Activated naive CD4-positive, alpha-beta T cell treated with anti-CD3 and anti-CD28 coated beads for 36 hours (primary cell): Measurements from ENCODE around the gene PIK3R6. TPM values are rescaled to one million over a fixed set of nuclear protein-coding genes. Genes with fewer than 3 reads are reported as not detected.

Source experiments
- CTCF ChIA-PET: fragments of 350-600 bp; sonication (Branson Sonifier 250); formaldehyde crosslinking; loops from one replicate; lab custom pipeline; 2021; ENCODE audit warnings: antibody characterized with exemption; lab: Charles Lee
- DNase-seq: peaks from one replicate; pipeline ENCODE4 v3.0.0-alpha.2; 2020
- H3K27ac Mint-ChIP-seq: one replicate; pipeline ENCODE4 v1.8.0; 2021; ENCODE audit warnings: mild to moderate bottlenecking, mixed read lengths
- H3K27me3 Mint-ChIP-seq: one replicate; pipeline ENCODE4 v1.8.0; 2021; ENCODE audit warnings: low read depth, mixed read lengths
- H3K36me3 Mint-ChIP-seq: one replicate; pipeline ENCODE4 v1.8.0; 2021; ENCODE audit warnings: low read depth, mixed read lengths
- H3K4me1 Mint-ChIP-seq: one replicate; pipeline ENCODE4 v1.8.0; 2021; ENCODE audit warnings: low read depth, mixed read lengths
- H3K4me3 Mint-ChIP-seq: one replicate; pipeline ENCODE4 v1.8.0; 2021; ENCODE audit warnings: mild to moderate bottlenecking, moderate library complexity, mixed read lengths
- H3K9me3 Mint-ChIP-seq: one replicate; pipeline ENCODE4 v1.8.0; 2021; ENCODE audit warnings: mixed read lengths
- intact Hi-C: fragments of 100-400 bp; cut with micrococcal nuclease; formaldehyde crosslinking; loops from one replicate; pipeline ENCODE4 v1.15.1; 2023
- total RNA-seq, 2 experiments: library from RNA; stranded (reverse); gene quantifications; one replicate each; pipeline ENCODE4 v1.2.3, GENCODE V29; 2021

The PIK3R6 gene
- total RNA-seq, 2 experiments from 2014 or later = 0.12 to 0.22 TPM

DNA sequence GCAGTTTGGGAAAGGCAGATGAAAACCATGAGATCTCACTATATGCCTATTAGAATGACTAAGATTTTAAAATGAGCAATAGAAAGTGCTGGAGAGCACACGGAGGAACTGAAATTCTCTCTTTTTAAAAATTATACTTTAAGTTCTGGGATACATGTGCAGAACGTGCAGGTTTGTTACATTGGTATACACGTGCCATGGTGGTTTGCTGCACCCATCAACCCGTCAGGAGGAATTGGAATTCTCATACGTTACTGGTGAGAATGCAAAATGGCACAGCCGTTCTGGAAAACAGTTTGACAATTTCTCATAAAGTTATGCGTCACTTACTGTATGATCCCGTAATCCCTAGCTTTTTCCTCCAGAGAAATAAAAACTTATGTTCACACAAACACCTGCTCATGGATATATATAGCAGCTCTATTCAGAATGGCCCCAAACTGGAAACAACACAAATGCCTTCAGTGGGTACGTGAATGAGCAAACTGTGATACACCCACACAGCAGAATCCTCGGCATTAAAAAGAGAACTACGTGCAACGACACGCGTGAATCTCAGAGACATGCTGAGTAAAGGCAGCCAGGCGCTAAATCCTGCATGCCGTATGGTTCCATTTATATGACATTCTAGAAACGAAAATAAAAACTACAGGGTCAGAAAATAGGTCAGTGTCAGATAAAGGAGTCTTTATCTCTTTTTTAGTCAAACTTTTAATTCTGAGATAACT, 11.8 kb downstream of the PIK3R6 start:
- H3K36me3 Mint-ChIP-seq = no peaks in the 10 kb centered on the region
- no peaks in the 10 kb centered on the region for H3K9me3 Mint-ChIP-seq
- no peaks in the 10 kb centered on the region for H3K27me3 Mint-ChIP-seq
- no peak overlapping the region for H3K4me3 Mint-ChIP-seq
- CTCF ChIA-PET = no interaction called here
- no peak for DNase-seq
- H3K4me1 Mint-ChIP-seq = peaks cover 20% of the 10 kb centered on the region
- H3K27ac Mint-ChIP-seq = no peak overlapping the region
- intact Hi-C loops = loop anchor here (5.0 kb wide), 2 partner anchors 42 to 92 kb away; no protein-coding TSS in a partner anchor

DNA sequence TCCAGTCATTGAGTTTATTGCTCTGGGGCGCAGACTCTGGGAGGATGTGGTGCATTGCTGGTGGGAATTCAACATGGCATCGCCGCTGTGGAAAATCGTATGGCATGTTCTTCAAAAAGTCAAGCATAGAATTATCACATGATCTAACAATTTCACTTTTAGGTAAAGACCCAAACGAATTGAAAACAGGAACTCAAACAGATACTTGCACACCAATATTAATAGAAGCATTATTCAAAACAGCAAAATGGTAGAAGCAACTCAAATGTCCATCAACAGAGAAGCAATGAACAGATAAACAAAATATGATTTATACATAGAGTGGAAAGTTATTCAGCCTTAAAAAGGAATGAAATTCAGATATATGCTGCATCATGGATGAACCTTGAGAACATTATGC, 15.9 kb downstream of the PIK3R6 start:
- intact Hi-C loops = no loop called here
- Mint-ChIP-seq H3K36me3 (no peaks in the 10 kb centered on the region), H3K4me3 (no peak overlapping the region), H3K9me3 (no peaks in the 10 kb centered on the region), H3K27me3 (no peaks in the 10 kb centered on the region), H3K4me1 (no peaks in the 10 kb centered on the region), H3K27ac (no peak overlapping the region)
- DNase-seq = no peak
- CTCF ChIA-PET = no interaction called here

DNA sequence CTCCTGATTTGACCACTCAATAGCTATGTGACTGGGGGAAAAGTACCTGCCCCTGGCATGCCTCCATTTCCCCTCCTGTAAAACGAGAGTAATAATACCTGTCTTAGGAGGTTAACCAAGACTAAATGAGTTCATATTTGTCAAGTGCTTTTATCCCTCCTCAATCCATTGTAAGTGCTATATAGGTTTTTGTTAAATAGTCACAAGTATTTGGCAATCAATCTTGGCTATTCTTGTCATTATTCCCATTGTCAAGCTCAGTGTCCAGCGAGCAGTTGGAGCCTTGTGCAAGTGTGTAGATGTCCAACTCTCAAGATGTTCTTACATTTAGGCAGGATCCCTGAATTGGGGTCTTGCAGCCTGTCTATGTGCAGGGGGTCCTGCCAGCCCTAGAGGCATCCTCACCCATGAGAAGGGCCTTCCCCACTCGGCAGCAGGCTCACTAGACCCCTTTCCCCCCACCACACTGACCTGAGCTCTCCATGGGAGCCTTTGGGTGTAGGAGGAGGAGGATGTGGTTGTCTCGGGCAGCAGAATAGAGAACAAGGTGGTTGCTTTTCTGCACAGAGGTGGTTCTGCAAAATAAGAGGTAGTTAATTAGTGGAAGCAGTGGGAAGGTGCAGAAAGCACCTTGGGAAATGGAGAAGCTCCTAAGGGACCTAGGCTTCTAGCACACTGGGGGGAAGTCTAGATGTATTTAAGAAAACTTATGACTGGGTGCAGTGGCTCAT, 18.0 kb downstream of the PIK3R6 start:
- intact Hi-C loops = no loop called here
- Mint-ChIP-seq H3K36me3 (no peaks in the 10 kb centered on the region), H3K27ac (no peak overlapping the region), H3K9me3 (no peaks in the 10 kb centered on the region), H3K4me3 (no peak overlapping the region), H3K4me1 (no peaks in the 10 kb centered on the region), H3K27me3 (no peaks in the 10 kb centered on the region)
- DNase-seq = no peak
- CTCF ChIA-PET = interaction anchor here (0.6 kb wide), 3 partner anchors 8 to 530 kb away, joined by 3 read pairs; no protein-coding TSS in a partner anchor

DNA sequence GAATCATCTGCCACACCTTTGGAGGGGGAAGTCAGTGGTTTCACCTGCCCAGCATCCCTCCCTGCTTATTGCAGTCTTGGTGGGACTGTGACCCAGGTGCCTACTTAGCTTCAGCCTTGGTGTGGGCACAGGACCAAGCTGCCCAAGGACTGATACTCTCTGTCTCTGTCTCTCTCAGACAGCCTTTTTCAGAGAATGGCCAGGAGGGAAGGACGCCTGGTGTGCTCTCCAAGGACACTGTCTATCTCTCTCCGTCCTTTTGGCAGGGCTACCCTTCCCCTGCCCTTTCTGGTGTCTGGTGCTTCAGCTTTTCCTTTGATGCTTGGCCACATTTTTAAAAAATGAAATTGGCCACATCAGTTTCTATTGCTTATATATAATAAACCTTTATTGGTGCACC, 19.6 kb downstream of the PIK3R6 start:
- Mint-ChIP-seq H3K27ac (no peak overlapping the region), H3K4me1 (no peaks in the 10 kb centered on the region), H3K9me3 (no peaks in the 10 kb centered on the region), H3K4me3 (no peak overlapping the region), H3K27me3 (no peaks in the 10 kb centered on the region), H3K36me3 (no peaks in the 10 kb centered on the region)
- CTCF ChIA-PET = interaction anchor here (0.7 kb wide), 1 partner anchor 311 kb away, joined by 4 read pairs; no protein-coding TSS in a partner anchor
- intact Hi-C loops = no loop called here
- DNase-seq = no peak

DNA sequence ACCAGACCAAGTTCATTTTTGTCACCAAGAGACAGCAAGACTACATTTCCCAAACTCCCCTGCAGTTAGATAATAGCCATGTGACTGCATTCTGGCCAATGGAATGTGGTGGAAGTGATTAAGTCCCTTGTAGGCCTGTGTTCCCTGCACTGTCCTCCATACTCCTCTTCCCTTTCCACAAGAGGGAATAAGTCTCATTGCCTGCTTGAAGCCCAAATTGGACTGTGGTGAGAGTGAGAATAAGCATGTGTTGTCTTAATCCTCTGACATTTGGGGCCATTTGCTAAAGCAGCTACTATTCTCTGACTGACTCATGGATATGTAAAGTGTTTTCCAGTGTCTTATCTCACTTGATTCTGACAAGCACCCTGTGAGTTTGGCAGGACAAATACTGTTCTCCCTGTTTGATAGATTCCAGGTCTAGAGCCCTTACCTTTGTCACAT, 20.7 kb downstream of the PIK3R6 start:
- Mint-ChIP-seq H3K27me3 (no peaks in the 10 kb centered on the region), H3K27ac (no peak overlapping the region), H3K4me3 (no peak overlapping the region), H3K9me3 (no peaks in the 10 kb centered on the region), H3K36me3 (no peaks in the 10 kb centered on the region), H3K4me1 (no peaks in the 10 kb centered on the region)
- CTCF ChIA-PET = no interaction called here
- intact Hi-C loops = no loop called here
- no peak for DNase-seq

DNA sequence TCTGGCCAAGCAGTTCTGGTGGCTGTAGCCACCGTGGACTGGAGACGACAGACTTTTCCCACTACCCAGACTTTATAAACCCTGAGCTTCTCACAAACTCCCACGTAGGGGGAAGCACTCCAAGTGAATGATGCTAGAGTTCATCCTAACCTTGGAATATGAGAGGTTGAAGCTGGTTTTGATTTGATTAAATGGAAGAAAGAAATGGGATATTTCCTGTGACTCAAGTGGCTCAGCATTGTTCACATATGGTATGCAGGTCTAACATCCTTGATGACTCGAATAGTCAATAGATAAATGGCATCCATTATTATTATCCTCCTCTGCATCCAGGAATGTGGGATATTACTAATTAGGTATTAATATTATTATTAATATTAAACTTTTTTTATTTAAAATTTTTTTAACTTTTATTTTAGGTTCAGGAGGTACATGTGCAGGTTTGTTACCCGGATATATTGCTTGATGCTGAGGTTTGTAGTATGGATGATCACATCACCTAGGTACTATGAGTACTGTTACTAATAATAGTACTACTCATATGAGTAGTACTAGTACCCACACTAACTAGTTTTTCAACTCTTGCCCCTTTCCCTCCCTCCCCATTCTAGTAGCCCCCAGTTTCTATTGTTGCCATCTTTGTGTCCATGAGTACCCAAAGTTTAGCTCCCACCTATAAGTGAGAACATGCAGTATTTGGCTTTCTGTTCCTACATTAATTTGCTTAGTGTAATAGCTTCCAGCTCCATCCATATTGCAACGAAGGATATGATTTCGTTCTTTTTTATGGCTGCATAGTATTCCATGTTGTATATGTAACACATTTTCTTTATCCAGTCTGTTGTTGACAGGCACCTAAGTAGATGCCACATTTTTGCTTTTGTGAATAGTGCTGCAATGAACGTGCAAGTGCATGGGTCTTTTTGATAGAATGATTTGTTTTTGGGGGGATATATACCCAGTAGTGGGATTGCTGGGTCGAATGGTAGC, 22.9 kb downstream of the PIK3R6 start:
- Mint-ChIP-seq H3K9me3 (no peaks in the 10 kb centered on the region), H3K27ac (no peak overlapping the region), H3K4me1 (no peaks in the 10 kb centered on the region), H3K27me3 (no peaks in the 10 kb centered on the region), H3K36me3 (no peaks in the 10 kb centered on the region), H3K4me3 (no peak overlapping the region)
- CTCF ChIA-PET = interaction anchor here (0.8 kb wide), 1 partner anchor 59 kb away, joined by 3 read pairs; no protein-coding TSS in a partner anchor
- DNase-seq = no peak
- intact Hi-C loops = no loop called here

DNA sequence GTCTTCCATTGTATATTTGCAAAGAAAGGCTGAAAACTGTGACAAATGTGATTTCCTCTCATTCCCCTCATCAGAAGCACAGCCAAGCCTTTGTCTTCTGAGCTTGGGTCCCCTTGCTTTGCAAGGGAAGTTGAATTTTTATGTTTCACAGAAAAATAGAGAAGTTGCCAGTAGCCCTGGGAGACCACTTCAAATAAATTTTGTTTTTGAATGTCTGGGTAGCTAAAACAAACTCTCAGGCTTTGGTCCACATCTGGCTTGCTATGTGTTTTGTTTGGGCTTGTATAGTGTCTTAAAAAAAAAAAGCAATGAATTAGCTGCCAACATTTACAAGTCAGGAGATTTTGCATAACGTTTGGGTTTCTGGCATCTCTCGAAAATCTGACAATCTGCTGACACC, 24.1 kb downstream of the PIK3R6 start:
- H3K9me3 Mint-ChIP-seq = no peaks in the 10 kb centered on the region
- no peaks in the 10 kb centered on the region for H3K27me3 Mint-ChIP-seq
- no peaks in the 10 kb centered on the region for H3K36me3 Mint-ChIP-seq
- no peak overlapping the region for H3K27ac Mint-ChIP-seq
- intact Hi-C loops = no loop called here
- no peak for DNase-seq
- CTCF ChIA-PET = interaction anchor here (0.6 kb wide), 1 partner anchor 9 kb away, joined by 7 read pairs; no protein-coding TSS in a partner anchor
- no peak overlapping the region for H3K4me3 Mint-ChIP-seq
- no peaks in the 10 kb centered on the region for H3K4me1 Mint-ChIP-seq

DNA sequence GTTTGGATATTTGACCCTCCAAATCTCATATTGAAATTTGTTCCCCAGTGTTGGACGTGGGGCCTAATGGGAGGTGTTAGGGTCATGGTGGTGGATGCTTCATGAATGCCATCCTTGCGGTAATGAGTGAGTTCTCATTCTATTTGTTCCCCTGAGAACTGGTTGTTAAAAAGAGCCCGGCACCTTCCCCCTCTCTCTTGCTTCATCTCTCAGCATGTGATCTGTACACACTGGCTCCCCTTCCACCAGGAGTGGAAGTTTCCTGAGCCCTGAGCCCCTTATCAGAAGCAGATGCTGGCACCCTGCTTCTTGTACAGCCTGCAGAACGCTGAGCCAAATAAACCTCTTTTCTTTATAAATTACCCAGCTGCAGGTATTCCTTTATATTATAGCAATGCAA, 25.6 kb downstream of the PIK3R6 start:
- Mint-ChIP-seq H3K4me3 (no peak overlapping the region), H3K4me1 (no peaks in the 10 kb centered on the region), H3K36me3 (no peaks in the 10 kb centered on the region), H3K27ac (no peak overlapping the region), H3K9me3 (no peaks in the 10 kb centered on the region), H3K27me3 (no peaks in the 10 kb centered on the region)
- CTCF ChIA-PET = interaction anchor here (0.8 kb wide), 1 partner anchor 17 kb away, joined by 3 read pairs; no protein-coding TSS in a partner anchor
- DNase-seq = no peak
- intact Hi-C loops = no loop called here

DNA sequence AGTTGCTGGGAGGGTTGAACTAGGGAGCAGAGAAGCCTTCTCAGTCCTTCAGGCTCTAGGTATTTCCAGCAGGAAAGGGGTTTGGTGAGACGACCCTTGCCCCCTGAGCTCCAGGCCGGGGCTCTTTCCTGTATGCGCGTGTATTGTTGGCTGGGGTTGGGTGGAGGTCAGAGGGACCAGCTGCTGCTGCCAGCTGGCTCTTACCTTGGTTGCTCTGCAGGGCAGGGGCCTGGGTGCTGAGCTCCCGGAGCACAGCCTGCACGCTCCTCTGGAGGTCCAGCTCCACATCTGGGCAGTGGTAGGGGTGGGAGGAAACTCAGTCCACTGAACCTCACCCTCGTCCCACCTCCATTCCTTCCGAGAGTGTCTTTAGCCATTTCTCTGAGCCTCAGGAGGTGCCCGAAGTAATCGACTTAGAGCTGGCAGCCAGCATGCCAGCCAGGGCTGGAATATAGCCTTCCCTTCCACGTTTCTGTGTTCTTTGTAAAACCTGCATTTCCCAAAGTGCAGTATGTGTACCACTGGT, 28.0 kb downstream of the PIK3R6 start:
- intact Hi-C loops = no loop called here
- Mint-ChIP-seq H3K4me3 (no peak overlapping the region), H3K36me3 (no peaks in the 10 kb centered on the region), H3K27ac (no peak overlapping the region), H3K9me3 (no peaks in the 10 kb centered on the region), H3K27me3 (no peaks in the 10 kb centered on the region), H3K4me1 (no peaks in the 10 kb centered on the region)
- DNase-seq = no peak
- CTCF ChIA-PET = interaction anchor here (0.6 kb wide), 1 partner anchor 861 kb away, joined by 3 read pairs; no protein-coding TSS in a partner anchor

DNA sequence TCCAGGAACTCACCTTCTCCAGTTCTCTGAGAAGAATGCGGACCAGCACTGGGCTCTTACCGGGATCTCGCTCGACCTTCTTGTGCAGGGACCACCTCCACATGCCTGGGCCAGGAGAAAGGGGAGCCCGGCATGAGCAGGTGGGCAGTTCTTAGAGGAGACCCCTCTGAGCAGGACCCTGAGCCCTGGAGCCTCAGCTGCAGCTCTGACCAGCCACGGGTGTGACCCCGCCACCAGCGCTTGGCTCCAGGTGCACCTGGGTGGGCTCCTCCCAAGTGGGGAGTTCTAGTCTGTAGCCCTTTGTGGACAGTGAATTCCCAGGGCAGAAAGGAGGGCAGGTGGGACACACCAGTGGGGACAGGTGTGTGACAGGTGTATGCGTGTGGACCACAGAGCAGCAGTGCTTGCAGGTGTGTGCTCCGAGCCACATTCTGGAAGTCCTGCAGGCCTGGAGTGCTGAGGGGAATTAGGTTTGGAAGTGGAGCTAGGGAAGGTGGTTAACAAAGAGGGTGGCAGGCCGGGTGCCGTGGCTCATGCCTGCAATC, 28.9 kb downstream of the PIK3R6 start:
- no peaks in the 10 kb centered on the region for H3K36me3 Mint-ChIP-seq
- no peak for DNase-seq
- no peaks in the 10 kb centered on the region for H3K4me1 Mint-ChIP-seq
- H3K27ac Mint-ChIP-seq = no peak overlapping the region
- H3K27me3 Mint-ChIP-seq = no peaks in the 10 kb centered on the region
- CTCF ChIA-PET = interaction anchor here (0.6 kb wide), 1 partner anchor 862 kb away, joined by 3 read pairs; no protein-coding TSS in a partner anchor
- no peaks in the 10 kb centered on the region for H3K9me3 Mint-ChIP-seq
- intact Hi-C loops = no loop called here
- no peak overlapping the region for H3K4me3 Mint-ChIP-seq

DNA sequence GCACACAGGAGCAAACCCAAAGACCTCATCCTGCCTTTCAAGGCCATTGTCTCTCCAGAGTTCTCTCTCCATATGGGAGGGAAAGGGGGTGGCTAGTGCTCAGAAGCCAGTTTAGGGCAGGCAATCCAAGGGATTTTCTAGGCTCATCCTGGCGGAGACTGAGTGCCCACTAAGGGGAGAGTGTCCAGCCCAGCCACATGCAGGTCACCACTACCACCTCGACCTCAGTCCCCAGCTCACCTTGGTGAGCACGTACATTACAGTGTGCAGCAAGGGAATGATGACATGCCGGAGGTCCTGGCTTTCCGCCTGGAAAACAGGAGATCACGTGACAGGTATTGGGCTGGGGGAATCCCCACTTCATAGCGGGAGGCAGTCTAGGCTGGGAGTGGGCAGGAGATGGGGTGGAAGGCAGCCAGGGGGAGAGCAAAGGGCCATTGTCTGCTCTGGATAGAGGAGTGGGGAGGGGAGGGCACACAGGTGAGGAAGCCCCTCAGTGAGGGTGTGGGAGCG, 29.9 kb downstream of the PIK3R6 start:
- H3K27me3 Mint-ChIP-seq = no peaks in the 10 kb centered on the region
- H3K9me3 Mint-ChIP-seq = no peaks in the 10 kb centered on the region
- H3K4me1 Mint-ChIP-seq = no peaks in the 10 kb centered on the region
- intact Hi-C loops = no loop called here
- CTCF ChIA-PET = no interaction called here
- H3K4me3 Mint-ChIP-seq = no peak overlapping the region
- H3K36me3 Mint-ChIP-seq = no peaks in the 10 kb centered on the region
- no peak overlapping the region for H3K27ac Mint-ChIP-seq
- no peak for DNase-seq
